PC-9 (cell line): ENCODE measurements around the gene MYLK.

Source experiments
- CTCF ChIP-seq: fragments of 200-600 bp; sonication (generic); conservative IDR thresholded peaks from 2 replicates; pipeline ENCODE4 v1.6.1; 2017; ENCODE audit warnings: mixed run types, antibody characterized with exemption, mild to moderate bottlenecking, moderate library complexity
- EZH2 ChIP-seq: fragments of 200-600 bp; sonication (generic); IDR thresholded peaks from 2 replicates; pipeline ENCODE4 v1.8.0; 2017; ENCODE audit warnings: antibody characterized with exemption, low read depth

- TF ChIP-seq CTCF = no peak
- no peak for TF ChIP-seq EZH2
Measured at GRCh38 chr3:123919353-123919752, 35.2 kb upstream of the MYLK start.
